ENCODE measurements around the gene PI4KA.

PI4KA gene

DNA sequence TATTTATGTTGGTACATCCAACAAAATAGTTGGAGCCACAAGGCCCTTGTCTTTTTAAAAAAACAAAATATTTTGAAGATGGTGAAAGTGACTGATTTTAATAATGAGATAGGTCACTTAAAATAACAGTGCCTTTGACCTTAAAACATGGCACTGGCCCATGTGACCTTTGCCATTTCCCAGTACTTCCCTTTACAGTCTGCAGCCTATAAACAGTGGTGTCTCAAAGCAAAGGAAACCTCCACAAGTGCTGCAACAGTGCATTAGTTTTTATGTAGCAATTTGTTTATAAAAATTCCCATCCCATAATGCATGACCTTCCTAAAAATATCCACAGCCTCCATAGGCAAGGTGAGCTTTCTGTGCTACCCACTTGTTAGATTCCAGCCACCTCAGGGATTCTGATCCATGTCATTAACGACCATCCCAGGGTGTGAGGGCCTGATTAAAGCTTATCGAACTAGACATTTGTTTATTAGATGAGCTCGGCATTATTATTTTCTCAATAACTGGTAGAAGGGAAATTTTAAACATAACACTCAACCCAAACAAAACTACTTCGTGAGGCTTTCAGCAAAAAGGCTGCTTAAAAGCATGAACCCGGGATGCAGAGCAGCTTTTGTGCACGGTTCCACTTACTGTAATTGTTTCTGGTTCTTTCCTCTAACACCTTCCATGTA, 30.6 kb upstream of the PI4KA start:
- H3K27me3 Mint-ChIP-seq, result no peaks in the 10 kb centered on the region
- no peak for DNase-seq
- no peak for ATAC-seq (replicated peaks)
- H3K4me1 Mint-ChIP-seq (ENCODE audit: low read depth in 2 of 2), result peaks cover 0 to 3% of the 10 kb centered on the region in 2 donors
- no peak overlapping the region for H3K4me3 Mint-ChIP-seq
- no peaks in the 10 kb centered on the region for H3K9me3 Mint-ChIP-seq
- H3K36me3 Mint-ChIP-seq (ENCODE audit: insufficient read depth), result peaks cover 51% of the 10 kb centered on the region
- no peak overlapping the region for H3K27ac Mint-ChIP-seq

GRCh38 chr22:20887375-20887774, 28.8 kb upstream of the PI4KA start:
- Mint-ChIP-seq H3K27ac (no peak overlapping the region), H3K27me3 (no peaks in the 10 kb centered on the region), H3K4me3 (no peak overlapping the region), H3K9me3 (no peaks in the 10 kb centered on the region), H3K36me3 (ENCODE audit: insufficient read depth) (peaks cover 58% of the 10 kb centered on the region), H3K4me1 (ENCODE audit: low read depth in 2 of 2) (peaks cover 3% of the 10 kb centered on the region in 2 donors)
- no peak for DNase-seq
- ATAC-seq (replicated peaks), result no peak

- peaks cover 3% of the 10 kb centered on the region in 2 donors for H3K4me1 Mint-ChIP-seq (ENCODE audit: low read depth in 2 of 2)
- no peaks in the 10 kb centered on the region for H3K9me3 Mint-ChIP-seq
- H3K36me3 Mint-ChIP-seq (ENCODE audit: insufficient read depth), result peaks cover 70% of the 10 kb centered on the region
- no peaks in the 10 kb centered on the region for H3K27me3 Mint-ChIP-seq
- peak; percentile 48 for ATAC-seq (replicated peaks)
- peak; percentile 11 to 14 (median 14) for DNase-seq
- H3K4me3 Mint-ChIP-seq, result no peak overlapping the region
- no peak overlapping the region for H3K27ac Mint-ChIP-seq
Measured at GRCh38 chr22:20885557-20886323, 27.1 kb upstream of the PI4KA start.

DNA sequence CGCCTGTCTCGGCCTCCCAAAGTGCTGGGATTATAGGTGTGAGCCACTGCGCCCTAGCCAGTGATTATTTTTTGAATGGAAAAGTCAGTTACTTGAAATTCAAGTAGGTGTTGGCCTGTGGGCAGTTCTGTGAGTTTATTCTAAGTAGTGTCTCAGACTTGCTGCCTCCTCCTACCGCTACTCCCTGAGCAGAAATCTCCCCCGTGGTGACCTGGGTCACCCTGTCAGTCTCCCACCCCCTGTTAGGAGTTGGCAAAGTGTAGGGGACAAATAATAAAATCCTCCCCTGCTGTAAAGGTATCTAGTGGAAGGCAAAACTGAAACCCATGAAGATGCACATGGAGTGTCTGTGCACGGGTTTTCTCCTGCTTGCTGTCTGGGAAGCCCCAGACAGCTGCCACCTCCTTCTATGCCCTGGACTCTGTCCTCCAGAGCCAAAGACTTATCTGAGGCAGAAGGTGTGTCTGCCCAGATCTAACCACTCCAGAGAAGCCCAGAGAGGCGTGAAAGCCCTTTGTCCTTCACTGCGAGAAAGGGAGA, 26.5 kb upstream of the PI4KA start:
- Mint-ChIP-seq H3K36me3 (ENCODE audit: insufficient read depth) (peaks cover 72% of the 10 kb centered on the region), H3K4me1 (ENCODE audit: low read depth in 2 of 2) (peaks cover 3% of the 10 kb centered on the region in 2 donors), H3K27ac (peak overlapping the region in 1 of 2 donors; percentile 81), H3K4me3 (no peak overlapping the region), H3K27me3 (no peaks in the 10 kb centered on the region), H3K9me3 (no peaks in the 10 kb centered on the region)
- DNase-seq (no peak), ATAC-seq (replicated peaks) (no peak)

DNA sequence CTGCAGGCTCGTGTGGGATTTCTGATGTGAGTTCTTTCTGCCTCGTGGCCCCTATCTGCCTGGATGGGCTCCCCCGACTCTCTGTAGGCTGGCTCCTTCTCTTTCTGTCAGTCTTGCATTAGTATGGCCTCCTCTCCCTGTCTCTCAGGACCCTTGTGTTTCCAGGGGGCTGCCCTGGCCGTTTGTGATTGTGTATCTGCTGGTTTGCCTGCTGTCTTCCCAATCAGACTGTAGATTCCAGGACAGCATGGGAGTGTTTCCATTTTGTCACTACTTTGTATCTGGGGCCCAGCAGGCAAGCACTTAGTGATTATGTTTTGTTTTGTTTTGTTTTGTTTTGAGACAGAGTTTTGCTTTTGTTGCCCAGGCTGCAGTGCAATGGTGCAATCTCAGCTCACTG, 25.8 kb upstream of the PI4KA start:
- peaks cover 3% of the 10 kb centered on the region in 2 donors for H3K4me1 Mint-ChIP-seq (ENCODE audit: low read depth in 2 of 2)
- H3K27me3 Mint-ChIP-seq, result no peaks in the 10 kb centered on the region
- H3K36me3 Mint-ChIP-seq (ENCODE audit: insufficient read depth), result peaks cover 66% of the 10 kb centered on the region
- H3K27ac Mint-ChIP-seq, result peak overlapping the region in 1 of 2 donors; percentile 81
- DNase-seq (no peak), ATAC-seq (replicated peaks) (no peak)
- H3K9me3 Mint-ChIP-seq, result no peaks in the 10 kb centered on the region
- no peak overlapping the region for H3K4me3 Mint-ChIP-seq

DNA sequence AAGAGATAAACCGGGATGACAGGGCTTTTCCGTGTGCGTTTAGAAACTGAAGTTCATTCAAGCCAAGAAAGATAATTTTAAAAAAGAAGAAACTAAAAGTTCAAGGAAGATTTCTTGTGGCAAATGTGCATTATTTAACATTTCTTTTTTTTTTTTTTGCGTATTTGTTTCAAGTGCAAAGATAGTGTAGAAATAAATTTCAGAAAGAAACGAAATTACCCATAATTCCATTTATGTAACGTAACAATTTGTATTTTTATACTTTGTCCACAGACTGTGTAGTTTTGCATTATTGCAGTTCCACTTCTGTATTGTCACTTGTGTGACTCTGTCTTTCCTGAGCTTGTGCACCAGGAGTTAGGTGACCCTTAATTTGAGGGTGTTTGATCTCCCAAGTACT, 24.2 kb upstream of the PI4KA start:
- peaks cover 3 to 7% of the 10 kb centered on the region in 2 donors for H3K4me1 Mint-ChIP-seq (ENCODE audit: low read depth in 2 of 2)
- ATAC-seq (replicated peaks) (no peak), DNase-seq (no peak)
- peaks cover 58% of the 10 kb centered on the region for H3K36me3 Mint-ChIP-seq (ENCODE audit: insufficient read depth)
- no peak overlapping the region for H3K27ac Mint-ChIP-seq
- no peaks in the 10 kb centered on the region for H3K9me3 Mint-ChIP-seq
- no peak overlapping the region for H3K4me3 Mint-ChIP-seq
- no peaks in the 10 kb centered on the region for H3K27me3 Mint-ChIP-seq

- DNase-seq, result no peak
- peaks cover 3 to 7% of the 10 kb centered on the region in 2 donors for H3K4me1 Mint-ChIP-seq (ENCODE audit: low read depth in 2 of 2)
- no peak overlapping the region for H3K4me3 Mint-ChIP-seq
- H3K36me3 Mint-ChIP-seq (ENCODE audit: insufficient read depth), result peaks cover 58% of the 10 kb centered on the region
- no peaks in the 10 kb centered on the region for H3K9me3 Mint-ChIP-seq
- ATAC-seq (replicated peaks), result no peak
- no peak overlapping the region for H3K27ac Mint-ChIP-seq
- no peaks in the 10 kb centered on the region for H3K27me3 Mint-ChIP-seq
Measured at GRCh38 chr22:20881869-20882815, 23.5 kb upstream of the PI4KA start.

- no peaks in the 10 kb centered on the region for H3K9me3 Mint-ChIP-seq
- H3K4me1 Mint-ChIP-seq (ENCODE audit: low read depth in 2 of 2), result peaks cover 3 to 7% of the 10 kb centered on the region in 2 donors
- peak overlapping the region in 1 of 2 donors; percentile 49 for H3K27ac Mint-ChIP-seq
- DNase-seq (no peak), ATAC-seq (replicated peaks) (no peak)
- H3K36me3 Mint-ChIP-seq (ENCODE audit: insufficient read depth), result peaks cover 58% of the 10 kb centered on the region
- no peaks in the 10 kb centered on the region for H3K27me3 Mint-ChIP-seq
- no peak overlapping the region for H3K4me3 Mint-ChIP-seq
Measured at GRCh38 chr22:20881231-20881630, 22.6 kb upstream of the PI4KA start.

DNA sequence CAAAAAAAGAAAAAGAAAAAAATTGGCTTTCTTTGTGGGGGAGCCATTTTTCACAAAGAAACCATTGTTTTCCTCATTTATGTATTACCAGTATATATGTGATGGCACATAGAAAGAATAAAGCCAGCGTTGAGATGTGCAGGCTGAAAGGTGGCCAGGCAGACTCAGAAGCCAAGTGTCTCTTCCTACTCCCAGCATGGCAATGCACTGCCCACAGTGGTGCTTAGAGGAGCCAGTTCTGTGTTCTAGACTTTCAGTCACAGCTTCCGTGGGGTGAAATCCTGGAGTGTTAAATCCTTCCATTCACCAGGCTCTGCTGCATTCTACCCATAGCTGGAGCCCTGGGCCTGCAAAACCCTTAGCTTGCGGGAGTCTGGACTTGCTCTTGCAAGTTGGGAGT, 19.1 kb upstream of the PI4KA start:
- ATAC-seq (replicated peaks) (no peak), DNase-seq (no peak)
- Mint-ChIP-seq H3K4me3 (no peak overlapping the region), H3K4me1 (ENCODE audit: low read depth in 2 of 2) (peaks cover 0 to 4% of the 10 kb centered on the region in 2 donors), H3K27me3 (no peaks in the 10 kb centered on the region), H3K27ac (no peak overlapping the region), H3K36me3 (ENCODE audit: insufficient read depth) (peaks cover 65% of the 10 kb centered on the region), H3K9me3 (no peaks in the 10 kb centered on the region)

GRCh38 chr22:20875296-20875695, 16.7 kb upstream of the PI4KA start:
- Mint-ChIP-seq H3K4me3 (no peak overlapping the region), H3K27me3 (no peaks in the 10 kb centered on the region), H3K9me3 (no peaks in the 10 kb centered on the region), H3K27ac (peak overlapping the region in 1 of 2 donors; percentile 44), H3K36me3 (ENCODE audit: insufficient read depth) (peaks cover 64% of the 10 kb centered on the region), H3K4me1 (ENCODE audit: low read depth in 2 of 2) (peaks cover 0 to 4% of the 10 kb centered on the region in 2 donors)
- ATAC-seq (replicated peaks) (no peak), DNase-seq (no peak)

GRCh38 chr22:20873214-20873613, 14.6 kb upstream of the PI4KA start:
- Mint-ChIP-seq H3K27ac (no peak overlapping the region), H3K27me3 (no peaks in the 10 kb centered on the region), H3K9me3 (no peaks in the 10 kb centered on the region), H3K4me3 (no peak overlapping the region), H3K4me1 (ENCODE audit: low read depth in 2 of 2) (peaks cover 0 to 3% of the 10 kb centered on the region in 2 donors), H3K36me3 (ENCODE audit: insufficient read depth) (peaks cover 71% of the 10 kb centered on the region)
- DNase-seq, result no peak
- no peak for ATAC-seq (replicated peaks)

GRCh38 chr22:20869234-20869633, 10.6 kb upstream of the PI4KA start:
- no peaks in the 10 kb centered on the region for H3K27me3 Mint-ChIP-seq
- no peak overlapping the region for H3K4me3 Mint-ChIP-seq
- H3K4me1 Mint-ChIP-seq (ENCODE audit: low read depth in 2 of 2), result peaks cover 12 to 17% of the 10 kb centered on the region in 2 donors
- H3K36me3 Mint-ChIP-seq (ENCODE audit: insufficient read depth), result peaks cover 56% of the 10 kb centered on the region
- no peak for ATAC-seq (replicated peaks)
- no peaks in the 10 kb centered on the region for H3K9me3 Mint-ChIP-seq
- peak overlapping the region in 1 of 2 donors; percentile 62 for H3K27ac Mint-ChIP-seq
- no peak for DNase-seq

Measured in effector memory CD8-positive, alpha-beta T cell (primary cell).